Epidermal melanocyte (primary cell): Measurements from ENCODE around the gene EZR.

Experiments
- DNase-seq: peaks from one replicate; pipeline ENCODE4 v3.0.0; 2011; ENCODE audit warnings: low spot score; ENCODE audit not compliant: insufficient read length

The EZR gene

GRCh38 chr6:158778005-158778527, 41.1 kb downstream of the EZR start:
- no peak for DNase-seq

GRCh38 chr6:158777510-158777909, 41.7 kb downstream of the EZR start:
- DNase-seq, result no peak

DNA sequence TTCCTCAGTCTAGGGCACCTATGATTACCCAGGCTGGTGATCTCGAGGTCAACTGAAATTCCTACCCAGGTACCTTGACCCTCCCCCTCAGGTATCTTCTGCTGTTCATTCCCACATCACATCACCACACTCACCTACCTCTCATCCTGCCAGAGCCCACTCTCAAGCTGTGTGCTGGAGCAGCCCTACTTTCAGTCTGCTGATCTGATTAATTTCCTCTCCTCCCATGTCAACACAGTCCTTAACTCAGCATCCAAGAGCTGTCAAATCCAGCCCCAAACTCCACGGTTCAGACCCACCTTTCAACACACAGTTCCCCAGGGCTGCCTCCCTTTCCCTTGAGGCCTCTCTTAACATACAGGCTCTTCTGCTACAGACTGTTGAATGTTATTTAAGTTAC, 42.4 kb downstream of the EZR start:
- DNase-seq, result no peak

DNA sequence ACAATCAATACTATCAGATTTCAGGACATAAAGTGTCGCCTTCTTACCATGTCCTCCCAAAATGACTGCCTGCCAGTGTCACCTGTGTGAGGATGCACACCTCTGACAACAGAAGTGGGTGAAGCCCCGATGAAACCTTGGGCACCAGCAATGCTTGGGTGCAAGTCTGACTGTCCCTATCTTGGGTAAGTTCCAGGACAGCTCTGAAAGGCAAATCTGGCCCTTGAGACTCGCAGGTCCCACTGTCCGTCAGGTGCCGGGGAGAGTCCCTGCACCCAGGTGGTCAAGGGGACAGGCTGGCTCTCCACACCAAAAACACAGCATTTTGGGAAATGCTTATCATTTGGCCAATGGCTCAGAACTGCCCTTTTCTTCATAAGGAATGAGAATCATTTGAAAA, 43.3 kb downstream of the EZR start:
- DNase-seq, result no peak

DNA sequence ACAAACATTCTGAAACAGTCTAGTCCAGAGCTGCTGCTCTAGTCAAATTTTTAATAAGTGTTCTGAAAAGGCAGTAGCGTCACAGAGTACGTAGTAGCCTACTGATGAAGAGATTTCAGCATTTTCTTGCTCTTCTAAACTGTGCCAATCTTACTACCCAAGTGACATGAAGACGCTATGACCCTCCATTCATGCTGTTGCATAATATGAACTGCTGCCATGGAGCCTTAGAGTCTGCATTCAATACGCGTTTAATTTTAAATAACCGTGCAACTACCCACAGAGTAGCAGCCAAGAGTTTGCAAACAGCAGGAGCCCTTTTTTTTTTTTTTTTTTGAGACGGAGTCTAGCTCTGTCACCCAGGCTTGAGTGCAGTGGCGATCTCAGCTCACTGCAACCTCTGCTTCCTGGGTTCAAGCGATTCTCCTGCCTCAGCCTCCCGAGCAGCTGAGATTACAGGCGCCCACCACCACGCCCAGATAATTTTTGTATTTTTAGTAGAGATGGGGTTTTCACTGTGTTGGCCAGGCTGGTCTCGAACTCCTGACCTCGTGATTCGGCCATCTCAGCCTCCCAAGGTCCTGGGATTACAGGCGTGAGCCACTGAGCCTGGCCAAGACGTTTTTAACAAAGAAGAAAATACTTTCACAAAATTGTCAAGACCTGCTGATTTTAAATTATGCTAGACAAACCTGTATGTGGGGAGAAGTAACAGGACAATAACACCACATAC, 44.3 kb downstream of the EZR start:
- no peak for DNase-seq

DNA sequence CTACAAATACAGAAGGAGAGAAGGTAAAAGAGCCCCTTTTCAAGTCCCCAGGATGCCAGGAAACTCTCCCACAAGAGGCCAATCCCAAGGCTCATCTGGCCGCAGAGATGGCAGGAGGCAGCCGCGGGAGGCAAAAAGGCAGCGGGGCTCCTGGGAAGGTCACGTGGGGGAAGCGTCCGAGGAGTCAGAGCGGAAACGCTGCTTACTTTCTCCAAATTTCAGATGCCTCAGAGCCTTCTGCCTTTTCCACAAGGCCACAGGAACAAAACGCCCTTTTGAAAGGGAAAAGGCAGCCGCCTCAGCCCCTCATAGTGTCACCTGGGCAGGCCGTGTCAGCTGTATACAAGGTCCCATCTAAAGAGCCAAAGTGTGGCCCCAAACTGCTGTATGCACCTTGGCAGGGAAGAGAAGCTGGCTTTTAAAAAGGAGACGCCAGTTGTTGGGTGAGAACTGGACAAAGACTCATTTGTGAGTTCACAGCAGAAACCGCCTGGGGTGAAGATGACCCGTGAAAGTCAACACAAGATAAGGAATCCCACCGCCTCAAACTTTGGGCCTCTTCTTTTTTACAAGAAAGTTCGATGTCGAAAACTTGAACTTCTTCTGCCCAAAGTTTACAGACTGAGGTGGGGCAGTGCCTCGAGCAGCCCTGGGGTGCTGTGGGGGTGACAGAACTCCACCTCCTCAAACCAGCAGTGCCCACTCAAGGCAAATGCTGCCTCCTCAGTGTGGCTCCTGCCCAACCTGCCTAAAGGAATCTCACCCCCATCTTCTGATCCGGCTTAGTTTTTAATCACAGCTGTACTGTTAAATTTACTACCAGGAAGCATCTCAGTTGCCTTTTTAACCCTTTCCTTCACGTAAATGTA, 45.4 kb downstream of the EZR start:
- no peak for DNase-seq

GRCh38 chr6:158772851-158773371, 46.3 kb downstream of the EZR start:
- no peak for DNase-seq

GRCh38 chr6:158772172-158772571, 47.0 kb downstream of the EZR start:
- DNase-seq, result no peak

DNA sequence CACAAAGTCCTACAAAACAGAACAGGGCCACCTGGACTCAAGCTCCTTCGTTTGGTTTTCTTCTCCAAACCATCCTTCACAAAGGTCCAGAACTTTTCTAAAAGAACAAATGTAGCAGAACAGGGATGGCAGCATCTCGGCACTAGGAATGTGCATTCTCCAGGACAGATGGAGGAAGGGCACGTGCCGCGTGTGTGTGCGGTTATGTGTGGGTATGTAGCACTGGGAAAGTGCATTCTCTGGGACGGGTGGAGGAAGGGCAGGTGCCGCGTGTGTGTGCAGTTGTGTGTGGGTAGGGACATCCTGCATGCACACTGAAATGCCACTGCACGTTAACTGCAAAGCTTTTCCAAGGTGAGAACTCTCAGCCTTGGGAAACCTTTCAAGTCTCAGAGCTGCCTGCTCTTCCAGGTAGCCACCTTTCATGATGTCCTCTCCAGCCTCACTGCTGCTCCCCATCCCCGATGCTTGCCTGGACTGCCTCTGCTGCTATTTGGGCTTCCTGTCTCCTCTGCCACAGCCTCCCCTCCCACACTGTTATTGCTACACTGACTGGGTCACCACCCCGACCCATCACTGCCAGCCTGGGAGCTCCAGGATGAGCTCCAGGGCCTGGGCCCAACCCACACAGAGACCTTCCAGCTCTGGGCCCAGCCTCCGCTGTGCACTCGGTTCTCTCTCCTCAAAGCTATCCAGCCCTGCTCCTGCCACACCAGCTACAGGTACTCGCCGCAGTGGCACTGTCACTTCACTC, 47.6 kb downstream of the EZR start:
- DNase-seq, result no peak

DNA sequence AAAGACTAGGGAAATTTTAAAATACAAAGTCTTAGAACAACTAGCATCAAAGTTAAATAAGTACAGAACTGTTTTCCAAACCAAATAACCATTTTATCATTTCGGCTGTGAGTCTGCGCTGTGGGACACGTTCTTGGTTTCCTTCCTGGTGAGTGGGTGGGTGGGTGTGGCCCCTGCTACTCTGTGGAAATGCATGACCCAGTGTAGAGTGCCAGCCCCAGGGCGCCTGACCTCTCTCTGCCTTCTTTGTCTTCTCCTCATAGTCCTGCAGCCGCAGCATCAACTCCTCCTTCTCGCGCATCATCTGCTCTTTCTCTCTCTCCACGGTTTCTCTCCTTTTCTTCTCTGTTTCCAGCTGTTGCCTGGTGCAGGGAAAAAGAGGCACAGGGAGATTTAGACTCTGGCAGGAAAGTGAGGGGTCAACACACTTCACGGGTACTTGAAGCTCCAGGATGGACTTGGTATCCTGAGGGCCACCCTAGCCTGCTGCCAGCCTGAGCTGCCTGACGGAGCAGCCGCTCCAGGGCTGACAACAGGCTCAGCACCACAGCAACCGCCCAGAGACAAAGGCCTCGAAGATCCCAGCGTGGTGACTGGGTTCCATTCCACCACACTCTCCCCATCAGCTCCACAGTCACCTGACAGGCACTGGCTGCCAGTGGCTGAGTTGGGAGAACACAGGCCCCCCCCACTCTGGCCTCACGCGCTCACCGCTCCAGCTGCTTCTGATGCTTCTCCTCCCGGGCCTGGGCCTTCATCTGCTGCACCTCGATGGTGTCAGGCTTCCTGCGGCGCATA, 48.4 kb downstream of the EZR start:
- no peak for DNase-seq

GRCh38 chr6:158769771-158770432, 49.3 kb downstream of the EZR start:
- no peak for DNase-seq

DNA sequence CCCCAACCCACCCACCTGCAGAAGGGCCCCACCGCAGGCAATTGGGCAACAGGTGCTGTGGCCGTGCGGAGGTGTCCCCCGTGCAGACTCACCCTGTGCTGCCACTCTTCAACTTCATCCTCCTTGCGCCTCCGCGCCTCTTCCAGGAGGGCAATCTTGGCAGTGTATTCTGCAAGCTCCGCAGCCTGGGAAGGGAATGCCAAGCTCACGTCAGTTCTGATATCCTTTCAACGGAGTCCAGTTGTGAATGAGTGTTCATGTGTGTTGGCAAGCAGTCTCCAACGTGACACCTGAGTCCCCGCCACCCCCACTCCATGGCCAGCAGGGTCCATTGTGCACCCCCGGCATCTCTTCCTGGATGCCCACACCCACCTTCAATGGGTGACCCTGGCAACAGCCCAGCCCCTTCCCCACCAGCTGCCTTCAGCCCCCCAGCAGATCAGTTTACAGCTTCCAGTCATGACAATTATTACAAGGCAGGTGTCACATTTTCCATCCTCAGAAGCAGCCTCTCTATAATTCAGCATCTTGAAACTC, 49.9 kb downstream of the EZR start:
- no peak for DNase-seq

DNA sequence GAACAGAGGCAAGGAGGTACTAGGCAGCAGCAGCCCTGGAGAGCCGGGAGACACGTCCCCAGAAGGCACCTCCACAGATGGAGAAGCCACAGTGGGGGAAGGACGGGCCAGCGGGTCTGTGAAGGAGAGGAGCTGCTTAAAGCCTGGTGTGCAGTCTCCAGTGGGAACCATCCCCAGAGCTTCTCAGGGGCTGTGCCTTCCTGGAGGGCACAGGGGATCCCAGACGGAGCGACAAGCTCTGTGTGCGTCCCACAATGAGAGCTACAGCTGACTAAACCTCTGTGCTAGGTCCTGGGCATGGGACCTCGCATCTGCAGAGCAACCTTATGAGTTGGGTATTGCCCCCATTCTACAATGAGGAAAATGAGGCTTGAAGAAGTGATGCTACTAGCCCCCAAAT, 50.7 kb downstream of the EZR start:
- no peak for DNase-seq

DNA sequence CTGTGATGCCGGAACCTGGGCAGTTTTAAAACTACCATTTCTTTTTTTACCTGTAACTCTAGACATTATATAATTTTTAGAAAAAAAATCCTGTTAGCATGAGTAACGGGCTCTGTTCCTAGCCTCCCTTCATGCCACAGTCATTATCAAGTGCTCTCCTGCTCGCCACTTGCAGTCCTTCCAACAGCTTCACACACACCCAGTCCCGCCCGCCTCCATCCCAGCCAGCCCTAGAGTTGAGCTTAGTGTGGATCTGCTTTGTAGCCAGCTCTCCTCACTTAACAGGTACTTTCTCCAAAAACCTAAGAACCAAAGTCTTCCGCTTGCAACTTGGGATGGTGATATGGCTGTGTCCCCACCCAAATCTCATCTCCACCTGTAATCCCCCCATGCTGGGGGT, 51.5 kb downstream of the EZR start:
- DNase-seq, result no peak

- no peak for DNase-seq
These were observed 52.3 kb downstream of the EZR start for GRCh38 chr6:158766621-158767455.

- no peak for DNase-seq
These were observed 53.6 kb downstream of the EZR start for GRCh38 chr6:158765499-158766068.

DNA sequence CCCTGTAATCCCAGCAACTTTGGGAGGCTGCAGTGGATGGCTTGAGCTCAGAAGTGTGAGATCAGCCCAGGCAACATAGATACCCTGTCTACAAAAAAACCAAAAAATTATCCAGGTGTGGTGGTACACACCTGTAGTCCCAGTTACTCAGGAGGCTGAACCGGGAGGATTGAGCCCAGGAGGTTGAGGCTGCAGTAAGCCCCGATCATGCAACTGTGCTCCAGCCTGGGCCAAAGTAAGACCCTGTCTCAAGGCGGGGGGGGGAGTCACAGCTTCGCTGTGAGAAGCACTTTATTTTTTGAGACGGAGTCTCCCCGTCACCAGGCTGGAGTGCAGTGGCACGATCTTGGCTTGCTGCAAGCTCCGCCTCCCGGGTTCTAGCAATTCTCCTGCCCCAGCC, 54.2 kb downstream of the EZR start:
- DNase-seq, result no peak

- no peak for DNase-seq
These were observed 54.9 kb downstream of the EZR start for GRCh38 chr6:158764183-158764849.
